Endothelial cell of umbilical vein (primary cell): ENCODE results near the gene IRF9. TPM values are rescaled to one million over a fixed set of nuclear protein-coding genes. Genes with fewer than 3 reads are reported as not detected.

Source experiments
- BruUV-seq: library from RNA; stranded (reverse); fragments of 400-500 nt; replicated peaks from 2 replicates; lab custom pipeline; 2021; lab: Mats Ljungman, UMichigan
- CTCF ChIA-PET: fragments of 300-600, 350-600 bp; sonication (Branson Sonifier 250); formaldehyde crosslinking; loops from one replicate; lab custom pipeline; 2021; ENCODE audit warnings: antibody characterized with exemption, inconsistent platforms; lab: Charles Lee
- POLR2A ChIA-PET: fragments of 300-600, 350-600 bp; sonication (Branson Sonifier 250); formaldehyde crosslinking; loops from one replicate; lab custom pipeline; 2021; ENCODE audit warnings: antibody characterized with exemption, inconsistent platforms; lab: Charles Lee
- DNase-seq: peaks from one replicate; pipeline ENCODE4 v3.0.0-alpha.2; 2011; ENCODE audit warnings: low read depth, low spot score
- FAIRE-seq: peaks from 2 replicates; lab custom pipeline; 2011; peaks lifted over from hg19 to GRCh38; lab: Jason Lieb, UNC
- H2AFZ ChIP-seq: 2 replicates; pipeline ENCODE4 v1.6.0; 2012; ENCODE audit warnings: low read depth, low read length, control low read depth, inconsistent platforms
- H3K27ac ChIP-seq: 2 replicates; pipeline ENCODE4 v1.5.1; 2011; ENCODE audit warnings: low read depth, mild to moderate bottlenecking, control low read depth, low read length, moderate library complexity; ENCODE audit not compliant: insufficient read depth
- H3K27me3 ChIP-seq, 2 experiments: 2 replicates each; pipeline versions ENCODE4 v1.6.0 to v1.6.1; 2011; ENCODE audit warnings: low read length in 2 of 2, mixed read lengths in 1 of 2; ENCODE audit not compliant: control insufficient read depth in 2 of 2, insufficient read depth in 2 of 2
- H3K36me3 ChIP-seq, 2 experiments: 2 replicates in 1 of 2; 3 replicates in 1 of 2; pipeline ENCODE4 v1.5.1; 2011; ENCODE audit warnings: low read length in 2 of 2, mild to moderate bottlenecking in 1 of 2, moderate library complexity in 1 of 2; ENCODE audit not compliant: control insufficient read depth in 2 of 2, insufficient read depth in 2 of 2; ENCODE audit errors: extremely low read depth in 1 of 2
- H3K4me1 ChIP-seq: 3 replicates; pipeline ENCODE4 v1.5.1; 2011; ENCODE audit warnings: mild to moderate bottlenecking, low read length; ENCODE audit not compliant: control insufficient read depth, insufficient read depth; ENCODE audit errors: extremely low read depth
- H3K4me2 ChIP-seq: 2 replicates; pipeline ENCODE4 v1.6.1; 2011; ENCODE audit warnings: low read length, control low read depth, mixed read lengths; ENCODE audit not compliant: insufficient read depth
- H3K4me3 ChIP-seq, 3 experiments: fragments of 200-600 bp in 1 of 3; sonication (generic), shearing (Covaris generic) in 1 of 3; replicated peaks in 1 of 3; 2 replicates each; pipeline ENCODE4 v1.5.1; 2011 to 2016; ENCODE audit warnings: control low read depth in 3 of 3, low read length in 3 of 3, mild to moderate bottlenecking in 2 of 3, inconsistent platforms in 1 of 3, low read depth in 1 of 3, moderate library complexity in 1 of 3; ENCODE audit not compliant: insufficient read depth in 1 of 3
- H3K79me2 ChIP-seq: 2 replicates; pipeline ENCODE4 v1.6.0; 2012; ENCODE audit warnings: low read length, inconsistent platforms; ENCODE audit not compliant: control insufficient read depth, insufficient read depth
- H3K9ac ChIP-seq: replicated peaks from 2 replicates; pipeline ENCODE3; 2011; ENCODE audit warnings: low read length, control low read depth; ENCODE audit not compliant: insufficient read depth; ENCODE audit errors: extremely low read depth
- H3K9me1 ChIP-seq: replicated peaks from 3 replicates; pipeline ENCODE4 v1.6.0; 2011; ENCODE audit warnings: mild to moderate bottlenecking, low read length; ENCODE audit not compliant: control insufficient read depth, insufficient read depth; ENCODE audit errors: extremely low read depth
- H3K9me3 ChIP-seq: replicated peaks from 2 replicates; pipeline ENCODE4 v1.5.1; 2012; ENCODE audit warnings: low read length, inconsistent platforms; ENCODE audit not compliant: control insufficient read depth, insufficient read depth
- H4K20me1 ChIP-seq: replicated peaks from 2 replicates; pipeline ENCODE3; 2011; ENCODE audit warnings: mild to moderate bottlenecking, low read length; ENCODE audit not compliant: control insufficient read depth, insufficient read depth; ENCODE audit errors: extremely low read depth
- EZH2 ChIP-seq: IDR thresholded peaks from 2 replicates; pipeline ENCODE4 v1.6.1; 2012; ENCODE audit warnings: borderline replicate concordance, low read depth, mild to moderate bottlenecking, moderate library complexity, low read length, inconsistent platforms; ENCODE audit not compliant: severe bottlenecking
- FOS ChIP-seq: IDR thresholded peaks from 2 replicates; pipeline ENCODE4 v1.6.1; 2011; ENCODE audit warnings: mild to moderate bottlenecking, low read length, moderate library complexity, borderline replicate concordance; ENCODE audit not compliant: insufficient read depth
- GATA2 ChIP-seq: IDR thresholded peaks from 2 replicates; pipeline ENCODE4 v1.7.0; 2011; ENCODE audit warnings: low read depth, mild to moderate bottlenecking, moderate library complexity, mixed read lengths, low read length; ENCODE audit not compliant: insufficient read length, insufficient read depth
- JUN ChIP-seq: IDR thresholded peaks from 2 replicates; pipeline ENCODE4 v1.6.1; 2011; ENCODE audit warnings: borderline replicate concordance, low read depth; ENCODE audit not compliant: insufficient read length, insufficient read depth
- MYC ChIP-seq: IDR thresholded peaks from one replicate; pipeline ENCODE4 v1.6.1; 2011; ENCODE audit warnings: mild to moderate bottlenecking, low read depth, low read length
- POLR2A ChIP-seq: IDR thresholded peaks from 2 replicates; pipeline ENCODE4 v1.6.1; 2012; ENCODE audit warnings: low read depth, mild to moderate bottlenecking, control low read depth, low read length
- POLR2AphosphoS5 ChIP-seq: IDR thresholded peaks from 2 replicates; pipeline ENCODE4 v1.6.1; 2012; ENCODE audit warnings: low read depth, mild to moderate bottlenecking, control low read depth, low read length, moderate library complexity; ENCODE audit not compliant: insufficient read depth
- dilution Hi-C: fragments of 300-500 bp; cut with MboI; formaldehyde crosslinking; loops from one replicate; pipeline ENCODE4 v1.15.0; 2019; ENCODE audit warnings: low sequenced_read_pairs; ENCODE audit not compliant: extremely low pct_ligation_motif_present
- intact Hi-C: fragments of 100-400 bp; cut with micrococcal nuclease; formaldehyde crosslinking; loops from one replicate; pipeline ENCODE4 v1.10.0; 2022
- polyA plus RNA-seq, 4 experiments: library from polyadenylated mRNA; depleted of rRNA in 3 of 4; stranded (reverse) in 3 of 4; unstranded in 1 of 4; fragments of >200 nt; gene quantifications; 2 replicates each; pipeline versions ENCODE4 v1.2.1 to v1.2.3, GENCODE V29; 2011 to 2012; ENCODE audit warnings: missing spikeins in 1 of 4
- total RNA-seq: library from RNA; stranded (reverse); gene quantifications from 2 replicates; pipeline ENCODE4 v1.2.3, GENCODE V29; 2021
- TF ChIP-seq, protein P1 (sequence below): IDR thresholded peaks from 2 replicates; pipeline ENCODE4 v1.6.1; 2011; ENCODE audit not compliant: insufficient read depth, insufficient read length
- TF ChIP-seq, protein P2 (sequence below), 2 donors: IDR thresholded peaks; 1 replicate in 1 of 2; 2 replicates in 1 of 2; pipeline ENCODE4 v1.5.1; 2011; ENCODE audit warnings: low read length in 2 of 2, mild to moderate bottlenecking in 2 of 2, moderate library complexity in 2 of 2, control low read depth in 1 of 2, inconsistent platforms in 1 of 2, low read depth in 1 of 2; ENCODE audit not compliant: insufficient read depth in 1 of 2; ENCODE audit errors: extremely low read depth in 1 of 2

The IRF9 gene
- total and polyA plus RNA-seq, 2 donors (not counting 3 experiments of a cell fraction or from before 2014, with no cell fraction given) = 44.6 to 46.1 TPM

DNA sequence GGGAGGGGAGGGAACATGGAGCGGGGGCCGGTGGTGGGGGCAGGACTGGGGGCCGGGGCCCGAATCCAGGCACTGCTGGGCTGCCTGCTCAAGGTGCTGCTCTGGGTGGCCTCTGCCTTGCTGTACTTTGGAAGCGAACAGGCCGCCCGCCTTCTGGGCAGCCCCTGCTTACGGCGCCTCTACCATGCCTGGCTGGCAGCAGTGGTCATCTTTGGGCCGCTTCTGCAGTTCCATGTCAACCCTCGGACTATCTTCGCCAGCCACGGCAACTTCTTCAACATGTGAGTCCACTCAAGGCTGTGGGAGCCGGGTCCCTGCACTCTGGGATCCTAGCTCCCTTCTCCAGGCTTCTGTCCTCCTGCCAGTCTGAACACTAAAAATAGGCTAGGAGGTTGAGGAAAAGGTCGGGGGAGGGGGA is 29.5 kb upstream of the IRF9 start:
- H3K36me3 ChIP-seq = no peaks in the 10 kb centered on the region
- no peak overlapping the region for H3K27ac ChIP-seq
- dilution Hi-C loops = no loop called here
- ChIA-PET POLR2A (interaction anchor here (0.6 kb wide), 1 partner anchor 15 kb away, joined by 3 read pairs; the partner anchor contains the start of gene PSME2), CTCF (no interaction called here)
- no peaks in the 10 kb centered on the region for H3K9me3 ChIP-seq
- intact Hi-C loops = no loop called here
- H3K4me2 ChIP-seq = no peak overlapping the region
- no TSS peak for BruUV-seq
- no peak overlapping the region for H2AFZ ChIP-seq
- no peaks in the 10 kb centered on the region for H3K27me3 ChIP-seq
- H4K20me1 ChIP-seq = no peaks in the 10 kb centered on the region
- no peak overlapping the region for H3K4me3 ChIP-seq
- H3K4me1 ChIP-seq = peaks cover 6% of the 10 kb centered on the region
- no peak overlapping the region for H3K9ac ChIP-seq
- FAIRE-seq (no peak), DNase-seq (no peak)
- no peaks in the 10 kb centered on the region for H3K9me1 ChIP-seq
- TF ChIP-seq, protein P1, sequence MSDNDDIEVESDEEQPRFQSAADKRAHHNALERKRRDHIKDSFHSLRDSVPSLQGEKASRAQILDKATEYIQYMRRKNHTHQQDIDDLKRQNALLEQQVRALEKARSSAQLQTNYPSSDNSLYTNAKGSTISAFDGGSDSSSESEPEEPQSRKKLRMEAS = no peak
- no peak for TF ChIP-seq FOS
- peaks cover 4% of the 10 kb centered on the region for H3K79me2 ChIP-seq

DNA sequence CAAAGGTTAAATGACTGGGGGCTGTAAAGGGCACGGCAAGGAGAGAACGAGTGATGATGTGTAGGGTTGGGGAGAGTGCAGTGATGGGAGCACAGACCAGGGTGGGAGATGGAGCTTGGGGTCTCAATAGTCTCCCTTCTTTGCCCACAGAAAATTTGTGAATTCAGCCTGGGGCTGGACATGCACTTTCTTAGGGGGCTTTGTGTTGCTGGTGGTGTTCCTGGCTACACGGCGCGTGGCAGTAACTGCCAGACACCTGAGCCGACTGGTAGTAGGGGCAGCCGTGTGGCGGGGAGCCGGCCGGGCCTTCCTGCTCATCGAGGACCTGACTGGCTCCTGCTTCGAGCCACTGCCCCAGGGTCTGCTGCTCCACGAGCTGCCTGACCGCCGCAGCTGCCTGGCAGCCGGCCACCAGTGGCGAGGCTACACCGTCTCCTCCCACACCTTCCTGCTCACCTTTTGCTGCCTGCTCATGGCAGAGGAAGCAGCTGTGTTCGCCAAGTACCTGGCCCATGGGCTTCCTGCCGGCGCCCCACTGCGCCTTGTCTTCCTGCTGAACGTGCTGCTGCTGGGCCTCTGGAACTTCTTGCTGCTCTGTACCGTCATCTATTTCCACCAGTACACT is 28.9 kb upstream of the IRF9 start:
- no peaks in the 10 kb centered on the region for H3K9me1 ChIP-seq
- no peak for DNase-seq
- no peak for FAIRE-seq
- no peak overlapping the region for H3K9ac ChIP-seq
- CTCF ChIA-PET = no interaction called here
- dilution Hi-C loops = no loop called here
- H2AFZ ChIP-seq = no peak overlapping the region
- peaks cover 5% of the 10 kb centered on the region for H3K79me2 ChIP-seq
- no peak overlapping the region for H3K4me2 ChIP-seq
- no TSS peak for BruUV-seq
- intact Hi-C loops = no loop called here
- H3K36me3 ChIP-seq = no peaks in the 10 kb centered on the region
- no peaks in the 10 kb centered on the region for H4K20me1 ChIP-seq
- H3K9me3 ChIP-seq = no peaks in the 10 kb centered on the region
- H3K27me3 ChIP-seq = no peaks in the 10 kb centered on the region
- H3K4me1 ChIP-seq = peaks cover 11% of the 10 kb centered on the region
- POLR2A ChIA-PET = no interaction called here
- no peak overlapping the region for H3K4me3 ChIP-seq
- TF ChIP-seq FOS (no peak), MYC (no peak), JUN (no peak), GATA2 (no peak), EZH2 (no peak), POLR2AphosphoS5 (no peak), POLR2A (no peak)
- TF ChIP-seq, protein P2, sequence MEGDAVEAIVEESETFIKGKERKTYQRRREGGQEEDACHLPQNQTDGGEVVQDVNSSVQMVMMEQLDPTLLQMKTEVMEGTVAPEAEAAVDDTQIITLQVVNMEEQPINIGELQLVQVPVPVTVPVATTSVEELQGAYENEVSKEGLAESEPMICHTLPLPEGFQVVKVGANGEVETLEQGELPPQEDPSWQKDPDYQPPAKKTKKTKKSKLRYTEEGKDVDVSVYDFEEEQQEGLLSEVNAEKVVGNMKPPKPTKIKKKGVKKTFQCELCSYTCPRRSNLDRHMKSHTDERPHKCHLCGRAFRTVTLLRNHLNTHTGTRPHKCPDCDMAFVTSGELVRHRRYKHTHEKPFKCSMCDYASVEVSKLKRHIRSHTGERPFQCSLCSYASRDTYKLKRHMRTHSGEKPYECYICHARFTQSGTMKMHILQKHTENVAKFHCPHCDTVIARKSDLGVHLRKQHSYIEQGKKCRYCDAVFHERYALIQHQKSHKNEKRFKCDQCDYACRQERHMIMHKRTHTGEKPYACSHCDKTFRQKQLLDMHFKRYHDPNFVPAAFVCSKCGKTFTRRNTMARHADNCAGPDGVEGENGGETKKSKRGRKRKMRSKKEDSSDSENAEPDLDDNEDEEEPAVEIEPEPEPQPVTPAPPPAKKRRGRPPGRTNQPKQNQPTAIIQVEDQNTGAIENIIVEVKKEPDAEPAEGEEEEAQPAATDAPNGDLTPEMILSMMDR (IDR thresholded peaks at IDR 0.05; ENCODE audit: extremely low read depth in 1 of 2, insufficient read depth in 1 of 2, low read depth in 1 of 2, low read length in 2 of 2) = no peak
- TF ChIP-seq, protein P1 = no peak
- H3K27ac ChIP-seq = no peak overlapping the region
